HEK293 (cell line): Measurements from ENCODE around the gene TGFB1I1.
A peak's percentile ranks its signal among the peaks of the same experiment; 100 is the strongest.
"Not testable (repeated sequence)": the region's sequence is repeated elsewhere in the genome, so short reads cannot be mapped to it uniquely, and the experiment has no call there.

Experiments
- CTCF ChIA-PET: fragments of 350-600 bp; formaldehyde crosslinking; extraction: SDS; loops from one replicate; lab custom pipeline; 2021; ENCODE audit warnings: antibody characterized with exemption; lab: Yijun Ruan, JAX
- POLR2A ChIA-PET: fragments of 300-600 bp; formaldehyde crosslinking; extraction: SDS; loops from one replicate; lab custom pipeline; 2020; ENCODE audit warnings: antibody characterized with exemption, inconsistent platforms; lab: Yijun Ruan, JAX
- H3K27ac ChIP-seq: fragments of 200-500 bp; sonication (Bioruptor generic); 2 replicates; pipeline ENCODE4 v1.5.1; 2014; ENCODE audit warnings: low read depth, low read length, control low read depth, inconsistent platforms; ENCODE audit errors: extremely low read depth
- H3K36me3 ChIP-seq, 2 experiments: fragments of 200-500 bp in 1 of 2; sonication (Bioruptor generic) in 1 of 2; 1 replicate in 1 of 2; 2 replicates in 1 of 2; pipeline ENCODE4 v1.5.1; 2014 to 2017; ENCODE audit warnings: inconsistent platforms in 2 of 2, low read length in 2 of 2; ENCODE audit not compliant: control insufficient read depth in 2 of 2, insufficient read depth in 1 of 2
- H3K4me1 ChIP-seq: fragments of 200-500 bp; sonication (Bioruptor generic); 2 replicates; pipeline ENCODE4 v1.5.1; 2014; ENCODE audit warnings: mild to moderate bottlenecking, low read length, inconsistent platforms; ENCODE audit not compliant: control insufficient read depth, insufficient read depth
- H3K4me3 ChIP-seq: 2 replicates; pipeline ENCODE4 v1.5.1; 2011; ENCODE audit warnings: low read depth, mild to moderate bottlenecking, control low read depth, low read length, moderate library complexity
- H3K9me3 ChIP-seq: fragments of 200-500 bp; sonication (Bioruptor generic); 2 replicates; pipeline ENCODE4 v1.5.1; 2014; ENCODE audit warnings: low read depth, low read length, inconsistent platforms; ENCODE audit not compliant: control insufficient read depth, insufficient read depth
- EGR2 ChIP-seq: fragments of 450-650 bp; formaldehyde crosslinking; IDR thresholded peaks from 2 replicates; pipeline ENCODE4 v1.5.1; 2016; ENCODE audit warnings: low read depth, missing biosample characterization, missing genetic modification characterization
- KLF1 ChIP-seq: fragments of 450-650 bp; formaldehyde crosslinking; IDR thresholded peaks from 2 replicates; pipeline ENCODE4 v1.5.1; 2016; ENCODE audit warnings: missing biosample characterization, missing genetic modification characterization
- KLF9 ChIP-seq: fragments of 450-650 bp; formaldehyde crosslinking; IDR thresholded peaks from 2 replicates; pipeline ENCODE4 v1.5.1; 2016; ENCODE audit warnings: missing biosample characterization, missing genetic modification characterization, low read depth
- MEIS1 ChIP-seq: sonication (generic); formaldehyde crosslinking; IDR thresholded peaks from 2 replicates; pipeline ENCODE4 v1.8.1; 2022; ENCODE audit warnings: missing genetic modification reagents, mild to moderate bottlenecking, borderline replicate concordance
- PRDM1 ChIP-seq: fragments of 450-650 bp; formaldehyde crosslinking; IDR thresholded peaks from 2 replicates; pipeline ENCODE4; 2016; ENCODE audit warnings: missing biosample characterization, missing genetic modification characterization
- REPIN1 ChIP-seq: fragments of 450-650 bp; formaldehyde crosslinking; IDR thresholded peaks from 2 replicates; pipeline ENCODE4 v1.5.1; 2017; ENCODE audit warnings: missing biosample characterization, missing genetic modification characterization, low read depth
- SETDB1 ChIP-seq: IDR thresholded peaks from one replicate; pipeline ENCODE4 v1.6.1; 2017; ENCODE audit warnings: mild to moderate bottlenecking, low read length, moderate library complexity, mixed read lengths; ENCODE audit not compliant: insufficient read length
- ZNF121 ChIP-seq: fragments of 450-650 bp; formaldehyde crosslinking; IDR thresholded peaks from 2 replicates; pipeline ENCODE4 v1.5.1; 2016; ENCODE audit warnings: missing biosample characterization, missing genetic modification characterization
- ZNF138 ChIP-seq: fragments of 450-650 bp; formaldehyde crosslinking; IDR thresholded peaks from 2 replicates; pipeline ENCODE4 v1.5.1; 2016; ENCODE audit warnings: missing biosample characterization, missing genetic modification characterization, borderline replicate concordance
- ZNF157 ChIP-seq: fragments of 450-650 bp; formaldehyde crosslinking; IDR thresholded peaks from 2 replicates; pipeline ENCODE4 v1.5.1; 2016; ENCODE audit warnings: missing biosample characterization, missing genetic modification characterization
- ZNF292 ChIP-seq: fragments of 450-650 bp; formaldehyde crosslinking; IDR thresholded peaks from 2 replicates; pipeline ENCODE4 v1.5.1; 2016; ENCODE audit warnings: low read depth, missing biosample characterization, missing genetic modification characterization, borderline replicate concordance
- ZNF302 ChIP-seq: fragments of 450-650 bp; formaldehyde crosslinking; IDR thresholded peaks from 2 replicates; pipeline ENCODE4 v1.5.1; 2016; ENCODE audit warnings: missing biosample characterization, missing genetic modification characterization, low read depth
- ZNF354C ChIP-seq: fragments of 450-650 bp; formaldehyde crosslinking; IDR thresholded peaks from 2 replicates; pipeline ENCODE4 v1.5.1; 2016; ENCODE audit warnings: missing biosample characterization, missing genetic modification characterization, low read depth, borderline replicate concordance
- ZNF423 ChIP-seq: fragments of 450-650 bp; formaldehyde crosslinking; IDR thresholded peaks from 2 replicates; pipeline ENCODE4 v1.5.1; 2016; ENCODE audit warnings: missing biosample characterization, missing genetic modification characterization
- ZNF530 ChIP-seq: fragments of 450-650 bp; formaldehyde crosslinking; IDR thresholded peaks from 2 replicates; pipeline ENCODE4 v1.5.1; 2016; ENCODE audit warnings: low read depth, missing biosample characterization, missing genetic modification characterization
- ZNF560 ChIP-seq: fragments of 450-650 bp; formaldehyde crosslinking; IDR thresholded peaks from 2 replicates; pipeline ENCODE4 v1.5.1; 2017; ENCODE audit warnings: missing biosample characterization, missing genetic modification characterization, borderline replicate concordance
- TF ChIP-seq, protein P1 (sequence below): fragments of 450-650 bp; formaldehyde crosslinking; IDR thresholded peaks from 2 replicates; pipeline ENCODE4 v1.5.1; 2016; ENCODE audit warnings: missing biosample characterization, missing genetic modification characterization
- TF ChIP-seq, protein P2 (sequence below): fragments of 450-650 bp; formaldehyde crosslinking; IDR thresholded peaks from 2 replicates; pipeline ENCODE4 v1.5.1; 2016; ENCODE audit warnings: missing biosample characterization, missing genetic modification characterization, borderline replicate concordance
- TF ChIP-seq, protein P3 (sequence below): fragments of 450-650 bp; formaldehyde crosslinking; IDR thresholded peaks from 2 replicates; pipeline ENCODE4 v1.5.1; 2016; ENCODE audit warnings: missing biosample characterization, missing genetic modification characterization, borderline replicate concordance

Gene TGFB1I1

DNA sequence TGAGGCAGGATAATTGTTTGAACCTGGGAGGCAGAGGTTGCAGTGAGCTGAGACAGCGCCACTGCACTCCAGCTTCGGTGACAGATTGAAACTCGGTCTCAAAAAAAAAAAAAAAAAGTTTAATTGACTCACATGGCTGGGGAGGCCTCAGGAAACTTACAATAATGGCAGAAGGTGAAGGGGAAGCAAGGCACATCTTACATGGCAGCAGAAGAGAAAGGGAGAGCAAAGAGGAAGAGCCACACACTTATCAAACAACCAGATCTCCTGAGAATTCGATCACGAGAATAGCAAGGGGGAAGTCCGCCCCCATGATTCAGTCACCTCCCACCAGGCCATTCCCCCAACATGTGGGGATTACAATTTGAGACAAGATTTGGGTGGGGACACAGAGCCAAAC lies 26.0 kb upstream of the TGFB1I1 start:
- CTCF ChIA-PET, H3K27ac ChIP-seq, H3K36me3 ChIP-seq, POLR2A ChIA-PET, H3K4me3 ChIP-seq, H3K9me3 ChIP-seq, H3K4me1 ChIP-seq: not testable (repeated sequence)
- TF ChIP-seq SETDB1 = peak; percentile 12

DNA sequence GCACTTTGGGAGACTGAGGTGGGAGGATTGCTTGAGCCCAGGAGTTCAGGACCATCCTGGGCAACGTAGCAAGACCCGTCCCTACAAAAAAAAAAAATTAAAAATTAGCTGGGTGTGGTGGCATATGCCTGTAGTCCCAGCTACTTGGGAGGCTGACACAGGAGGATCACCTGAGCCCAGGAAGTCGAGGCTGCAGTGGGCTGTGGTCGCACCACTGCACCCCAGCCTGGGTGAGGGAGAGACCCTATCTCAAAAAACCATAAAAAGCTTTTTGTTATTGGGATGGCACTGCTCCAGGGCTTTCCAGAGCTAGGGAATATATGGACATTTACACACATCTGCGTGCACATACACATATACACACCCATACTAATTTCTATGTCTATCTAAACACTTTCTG lies 20.8 kb upstream of the TGFB1I1 start:
- Histone ChIP-seq H3K4me1 (peaks cover 10% of the 10 kb centered on the region), H3K9me3 (no peaks in the 10 kb centered on the region), H3K27ac (no peak overlapping the region), H3K36me3 (peaks cover 0 to 7% of the 10 kb centered on the region in 2 experiments; a peak in 1 of 3 replicates), H3K4me3 (no peak overlapping the region)
- no peak for TF ChIP-seq ZNF302 (tag by site-specific recombination)
- TF ChIP-seq, protein P1, sequence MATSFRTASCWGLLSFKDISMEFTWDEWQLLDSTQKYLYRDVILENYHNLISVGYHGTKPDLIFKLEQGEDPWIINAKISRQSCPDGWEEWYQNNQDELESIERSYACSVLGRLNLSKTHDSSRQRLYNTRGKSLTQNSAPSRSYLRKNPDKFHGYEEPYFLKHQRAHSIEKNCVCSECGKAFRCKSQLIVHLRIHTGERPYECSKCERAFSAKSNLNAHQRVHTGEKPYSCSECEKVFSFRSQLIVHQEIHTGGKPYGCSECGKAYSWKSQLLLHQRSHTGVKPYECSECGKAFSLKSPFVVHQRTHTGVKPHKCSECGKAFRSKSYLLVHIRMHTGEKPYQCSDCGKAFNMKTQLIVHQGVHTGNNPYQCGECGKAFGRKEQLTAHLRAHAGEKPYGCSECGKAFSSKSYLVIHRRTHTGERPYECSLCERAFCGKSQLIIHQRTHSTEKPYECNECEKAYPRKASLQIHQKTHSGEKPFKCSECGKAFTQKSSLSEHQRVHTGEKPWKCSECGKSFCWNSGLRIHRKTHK (tag by site-specific recombination) = no peak
- no peak for TF ChIP-seq ZNF530
- TF ChIP-seq ZNF354C (tag by site-specific recombination) = no peak
- POLR2A ChIA-PET = interaction anchor here (0.5 to 1.5 kb wide), 7 partner anchors 8 to 333 kb away, joined by 3 to 6 read pairs (median 5); partner anchors contain the start of genes ARMC5, FUS, KAT8 and ZNF843
- CTCF ChIA-PET = interaction anchor here (0.6 to 5.3 kb wide), 10 partner anchors 8 to 417 kb away, joined by 3 to 27 read pairs (median 4); partner anchors contain the start of gene ZNF843

DNA sequence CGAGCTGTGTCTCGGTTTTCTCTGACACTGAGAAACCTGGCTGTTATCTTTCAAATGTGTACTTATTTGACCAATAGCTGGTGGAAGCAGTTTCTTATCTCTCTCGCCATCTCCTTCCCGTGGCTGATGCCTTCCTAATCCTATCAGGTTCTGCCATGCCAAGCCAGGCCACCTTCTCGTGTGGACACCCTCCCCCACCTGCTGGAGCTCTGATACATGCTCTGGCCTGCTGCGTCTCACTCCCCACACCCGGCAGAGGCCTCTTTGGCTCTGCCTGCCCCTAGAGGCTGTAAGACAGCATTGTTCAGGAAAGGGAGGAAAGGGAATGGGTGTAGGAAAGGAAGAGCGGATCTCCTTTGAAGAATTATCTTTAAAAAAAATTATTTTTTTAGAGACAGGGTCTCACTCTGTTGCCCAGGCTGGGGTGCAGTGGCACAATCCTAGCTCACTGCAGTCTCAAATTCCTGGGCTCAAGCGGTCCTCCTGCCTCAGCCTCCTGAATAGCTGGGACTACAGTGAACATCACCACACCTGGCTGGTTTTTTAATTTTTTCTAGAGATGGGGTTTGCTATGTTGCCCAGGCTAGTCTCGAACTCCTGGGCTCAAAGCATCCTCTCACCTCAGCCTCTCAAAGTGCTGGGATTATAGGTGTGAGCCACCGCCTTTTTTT lies 20.1 kb upstream of the TGFB1I1 start:
- Histone ChIP-seq H3K9me3 (no peaks in the 10 kb centered on the region), H3K36me3 (peaks cover 0 to 11% of the 10 kb centered on the region in 2 experiments; a peak in 1 of 3 replicates), H3K4me1 (peaks cover 12% of the 10 kb centered on the region), H3K4me3 (no peak overlapping the region), H3K27ac (no peak overlapping the region)
- CTCF ChIA-PET = interaction anchor here (0.6 to 5.3 kb wide), 14 partner anchors 8 to 491 kb away, joined by 3 to 27 read pairs (median 3); partner anchors contain the start of genes HSD3B7 and ZNF843
- POLR2A ChIA-PET = interaction anchor here (0.5 to 1.5 kb wide), 8 partner anchors 8 to 1386 kb away, joined by 3 to 6 read pairs (median 4); partner anchors contain the start of genes ALDOA, ARMC5, FUS and KAT8
- TF ChIP-seq PRDM1 (tag by site-specific recombination) (peak; percentile 72), ZNF560 (tag by site-specific recombination) (no peak), ZNF157 (tag by site-specific recombination) (no peak), EGR2 (no peak), ZNF292 (tag by site-specific recombination) (no peak), KLF9 (no peak), MEIS1 (CRISPR knock-in tag) (no peak), ZNF121 (tag by site-specific recombination) (peak; percentile 73), KLF1 (no peak), ZNF423 (tag by site-specific recombination) (no peak), ZNF138 (tag by site-specific recombination) (no peak), REPIN1 (no peak)
- TF ChIP-seq, protein P2, sequence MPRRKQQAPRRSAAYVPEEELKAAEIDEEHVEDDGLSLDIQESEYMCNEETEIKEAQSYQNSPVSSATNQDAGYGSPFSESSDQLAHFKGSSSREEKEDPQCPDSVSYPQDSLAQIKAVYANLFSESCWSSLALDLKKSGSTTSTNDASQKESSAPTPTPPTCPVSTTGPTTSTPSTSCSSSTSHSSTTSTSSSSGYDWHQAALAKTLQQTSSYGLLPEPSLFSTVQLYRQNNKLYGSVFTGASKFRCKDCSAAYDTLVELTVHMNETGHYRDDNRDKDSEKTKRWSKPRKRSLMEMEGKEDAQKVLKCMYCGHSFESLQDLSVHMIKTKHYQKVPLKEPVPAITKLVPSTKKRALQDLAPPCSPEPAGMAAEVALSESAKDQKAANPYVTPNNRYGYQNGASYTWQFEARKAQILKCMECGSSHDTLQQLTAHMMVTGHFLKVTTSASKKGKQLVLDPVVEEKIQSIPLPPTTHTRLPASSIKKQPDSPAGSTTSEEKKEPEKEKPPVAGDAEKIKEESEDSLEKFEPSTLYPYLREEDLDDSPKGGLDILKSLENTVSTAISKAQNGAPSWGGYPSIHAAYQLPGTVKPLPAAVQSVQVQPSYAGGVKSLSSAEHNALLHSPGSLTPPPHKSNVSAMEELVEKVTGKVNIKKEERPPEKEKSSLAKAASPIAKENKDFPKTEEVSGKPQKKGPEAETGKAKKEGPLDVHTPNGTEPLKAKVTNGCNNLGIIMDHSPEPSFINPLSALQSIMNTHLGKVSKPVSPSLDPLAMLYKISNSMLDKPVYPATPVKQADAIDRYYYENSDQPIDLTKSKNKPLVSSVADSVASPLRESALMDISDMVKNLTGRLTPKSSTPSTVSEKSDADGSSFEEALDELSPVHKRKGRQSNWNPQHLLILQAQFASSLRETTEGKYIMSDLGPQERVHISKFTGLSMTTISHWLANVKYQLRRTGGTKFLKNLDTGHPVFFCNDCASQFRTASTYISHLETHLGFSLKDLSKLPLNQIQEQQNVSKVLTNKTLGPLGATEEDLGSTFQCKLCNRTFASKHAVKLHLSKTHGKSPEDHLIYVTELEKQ (tag by site-specific recombination) = no peak
- TF ChIP-seq, protein P3, sequence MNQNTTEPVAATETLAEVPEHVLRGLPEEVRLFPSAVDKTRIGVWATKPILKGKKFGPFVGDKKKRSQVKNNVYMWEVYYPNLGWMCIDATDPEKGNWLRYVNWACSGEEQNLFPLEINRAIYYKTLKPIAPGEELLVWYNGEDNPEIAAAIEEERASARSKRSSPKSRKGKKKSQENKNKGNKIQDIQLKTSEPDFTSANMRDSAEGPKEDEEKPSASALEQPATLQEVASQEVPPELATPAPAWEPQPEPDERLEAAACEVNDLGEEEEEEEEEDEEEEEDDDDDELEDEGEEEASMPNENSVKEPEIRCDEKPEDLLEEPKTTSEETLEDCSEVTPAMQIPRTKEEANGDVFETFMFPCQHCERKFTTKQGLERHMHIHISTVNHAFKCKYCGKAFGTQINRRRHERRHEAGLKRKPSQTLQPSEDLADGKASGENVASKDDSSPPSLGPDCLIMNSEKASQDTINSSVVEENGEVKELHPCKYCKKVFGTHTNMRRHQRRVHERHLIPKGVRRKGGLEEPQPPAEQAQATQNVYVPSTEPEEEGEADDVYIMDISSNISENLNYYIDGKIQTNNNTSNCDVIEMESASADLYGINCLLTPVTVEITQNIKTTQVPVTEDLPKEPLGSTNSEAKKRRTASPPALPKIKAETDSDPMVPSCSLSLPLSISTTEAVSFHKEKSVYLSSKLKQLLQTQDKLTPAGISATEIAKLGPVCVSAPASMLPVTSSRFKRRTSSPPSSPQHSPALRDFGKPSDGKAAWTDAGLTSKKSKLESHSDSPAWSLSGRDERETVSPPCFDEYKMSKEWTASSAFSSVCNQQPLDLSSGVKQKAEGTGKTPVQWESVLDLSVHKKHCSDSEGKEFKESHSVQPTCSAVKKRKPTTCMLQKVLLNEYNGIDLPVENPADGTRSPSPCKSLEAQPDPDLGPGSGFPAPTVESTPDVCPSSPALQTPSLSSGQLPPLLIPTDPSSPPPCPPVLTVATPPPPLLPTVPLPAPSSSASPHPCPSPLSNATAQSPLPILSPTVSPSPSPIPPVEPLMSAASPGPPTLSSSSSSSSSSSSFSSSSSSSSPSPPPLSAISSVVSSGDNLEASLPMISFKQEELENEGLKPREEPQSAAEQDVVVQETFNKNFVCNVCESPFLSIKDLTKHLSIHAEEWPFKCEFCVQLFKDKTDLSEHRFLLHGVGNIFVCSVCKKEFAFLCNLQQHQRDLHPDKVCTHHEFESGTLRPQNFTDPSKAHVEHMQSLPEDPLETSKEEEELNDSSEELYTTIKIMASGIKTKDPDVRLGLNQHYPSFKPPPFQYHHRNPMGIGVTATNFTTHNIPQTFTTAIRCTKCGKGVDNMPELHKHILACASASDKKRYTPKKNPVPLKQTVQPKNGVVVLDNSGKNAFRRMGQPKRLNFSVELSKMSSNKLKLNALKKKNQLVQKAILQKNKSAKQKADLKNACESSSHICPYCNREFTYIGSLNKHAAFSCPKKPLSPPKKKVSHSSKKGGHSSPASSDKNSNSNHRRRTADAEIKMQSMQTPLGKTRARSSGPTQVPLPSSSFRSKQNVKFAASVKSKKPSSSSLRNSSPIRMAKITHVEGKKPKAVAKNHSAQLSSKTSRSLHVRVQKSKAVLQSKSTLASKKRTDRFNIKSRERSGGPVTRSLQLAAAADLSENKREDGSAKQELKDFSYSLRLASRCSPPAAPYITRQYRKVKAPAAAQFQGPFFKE = no peak
